NCI-H460 (cell line): Measurements from ENCODE around the gene EIF2AK2. TPM values are rescaled to one million over a fixed set of nuclear protein-coding genes. Genes with fewer than 3 reads are reported as not detected.

Experiments
- total RNA-seq: library from RNA; depleted of rRNA; stranded (reverse); fragments of >200 nt; shearing (Covaris generic); gene quantifications from 2 replicates; pipeline ENCODE4 v1.2.3, GENCODE V29; 2014; rRNA removed

Gene EIF2AK2
- total RNA-seq, 1 experiment from 2014 or later = 31.8 TPM

Other genes starting within 250 kb of the EIF2AK2 start
- 16.1 and 17.4 TPM in 2 replicates for gene STRN, start 190.4 kb downstream of the EIF2AK2 start, total RNA-seq
- gene HEATR5B, start 72.6 kb downstream of the EIF2AK2 start, total RNA-seq = 14.2 and 16.9 TPM in 2 replicates
- gene GPATCH11, start 72.5 kb downstream of the EIF2AK2 start, total RNA-seq = 11.3 TPM in 2 replicates
- gene SULT6B1, start 31.7 kb upstream of the EIF2AK2 start, total RNA-seq = not detected in 2 replicates
- 61.2 and 69.0 TPM in 2 replicates for gene CEBPZOS, start 39.5 kb upstream of the EIF2AK2 start, total RNA-seq
- 68.6 and 70.5 TPM in 2 replicates for gene CEBPZ, start 74.6 kb upstream of the EIF2AK2 start, total RNA-seq
- 16.6 and 21.0 TPM in 2 replicates for gene NDUFAF7, start 74.7 kb upstream of the EIF2AK2 start, total RNA-seq
- gene PRKD3, start 167.9 kb upstream of the EIF2AK2 start, total RNA-seq = 54.8 and 56.1 TPM in 2 replicates
- 311 and 322 TPM in 2 replicates for gene QPCT, start 187.7 kb upstream of the EIF2AK2 start, total RNA-seq